Stimulated activated CD4-positive, alpha-beta T cell treated with anti-CD3 and anti-CD28 coated beads, Interleukin-2, amount 100 ng/mL, for 48 hours (primary cell): ENCODE data around the gene GADD45GIP1.
"Not testable (repeated sequence)": the region's sequence is repeated elsewhere in the genome, so short reads cannot be mapped to it uniquely, and the experiment has no call there.

Source experiments
- DNase-seq, 2 donors: peaks; one replicate each; pipeline ENCODE4 v3.0.0-alpha.2; 2020

The GADD45GIP1 gene

DNA sequence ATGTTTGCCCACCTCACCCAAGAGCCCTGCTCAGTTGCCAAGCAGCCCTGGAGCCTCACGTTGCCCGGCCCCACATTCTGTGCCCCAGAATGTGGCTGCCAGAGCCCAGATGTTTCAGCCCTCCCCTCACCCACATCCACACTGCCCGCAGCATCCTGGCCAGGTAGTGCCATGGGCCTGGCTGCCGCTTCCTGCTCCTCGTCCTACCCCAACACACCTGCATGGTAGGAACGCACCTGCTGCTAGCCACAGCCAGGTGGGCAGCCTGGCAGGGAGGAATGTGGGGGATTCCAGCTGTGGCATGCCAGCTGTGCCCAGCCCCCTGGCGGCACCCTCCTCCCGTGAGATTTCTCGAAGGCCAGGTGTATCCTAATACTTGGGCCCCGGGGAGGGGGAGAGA, 30.8 kb upstream of the GADD45GIP1 start:
- no peak for DNase-seq

DNA sequence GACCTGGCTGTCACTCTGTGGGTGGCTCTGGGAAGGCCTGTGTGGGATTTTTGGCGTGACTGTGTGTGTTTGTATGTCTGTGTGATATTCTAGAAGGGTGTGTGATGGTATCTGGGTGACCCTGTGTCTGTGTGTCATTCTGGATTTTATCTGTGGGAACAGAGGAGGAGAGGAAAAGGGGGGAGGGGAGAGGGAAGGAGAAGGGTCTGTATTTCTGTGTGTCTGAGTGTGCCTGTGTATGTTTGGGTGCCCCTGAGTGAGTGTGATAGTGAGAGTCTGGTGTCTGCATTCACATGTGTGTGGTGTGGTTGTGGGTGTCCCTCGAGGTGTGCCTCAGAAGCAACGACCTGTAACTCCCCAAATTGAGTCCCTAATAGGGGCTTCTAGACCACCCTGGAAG, 30.2 kb upstream of the GADD45GIP1 start:
- no peak for DNase-seq

DNA sequence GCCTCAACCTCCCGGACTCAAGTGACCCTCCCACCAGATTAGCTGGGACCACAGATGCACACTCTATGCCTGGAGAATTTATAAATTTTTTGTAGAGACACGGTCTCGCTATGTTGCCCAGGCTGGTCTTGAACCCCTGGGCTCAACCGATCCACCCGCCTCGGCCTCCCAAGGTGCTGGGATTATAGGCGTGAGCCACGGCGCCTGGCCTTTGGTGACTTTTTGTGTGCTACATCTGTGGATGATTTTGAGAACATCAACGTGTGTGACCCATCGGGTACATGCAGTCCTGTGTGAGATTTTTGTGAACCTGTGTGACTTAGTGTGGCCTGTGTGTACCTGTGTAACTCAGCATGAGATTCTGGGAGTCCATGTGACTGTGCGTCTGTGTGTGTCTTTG, 29.7 kb upstream of the GADD45GIP1 start:
- no peak for DNase-seq

DNA sequence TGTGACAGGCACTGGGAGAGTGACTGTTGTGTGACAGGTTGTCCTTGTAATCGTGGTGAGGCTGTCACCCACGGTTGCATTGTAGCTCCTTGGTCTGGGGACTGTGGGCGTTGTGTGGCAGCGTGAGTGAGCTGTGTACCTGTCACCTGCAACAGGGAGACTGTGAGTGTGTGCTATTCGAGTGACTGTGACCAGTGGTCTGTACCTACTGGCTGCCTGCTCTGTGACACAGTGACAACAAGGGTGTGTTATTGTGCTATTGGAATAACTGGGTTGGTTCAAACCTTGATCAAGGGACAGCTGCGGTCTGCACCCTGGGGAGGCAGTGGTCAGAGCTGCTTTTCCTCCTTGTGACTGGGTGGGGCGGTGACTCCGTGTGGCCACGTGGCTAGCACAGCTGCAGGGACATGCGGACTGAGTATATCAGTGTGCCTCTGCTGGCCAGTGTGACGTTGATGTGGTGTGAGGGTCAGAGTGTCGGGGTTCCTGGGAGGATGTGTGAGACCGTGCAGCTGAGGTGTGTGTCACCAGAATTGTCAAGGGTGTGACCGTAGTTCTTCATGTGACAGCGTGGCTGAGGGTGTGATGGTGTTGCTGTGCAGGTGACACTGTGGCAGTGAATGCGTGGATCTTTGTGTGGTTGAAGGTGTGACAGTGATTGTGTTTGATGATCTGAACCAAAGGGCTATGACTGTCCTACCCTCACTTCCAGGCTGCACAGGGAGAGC, 28.2 kb upstream of the GADD45GIP1 start:
- no peak for DNase-seq

DNA sequence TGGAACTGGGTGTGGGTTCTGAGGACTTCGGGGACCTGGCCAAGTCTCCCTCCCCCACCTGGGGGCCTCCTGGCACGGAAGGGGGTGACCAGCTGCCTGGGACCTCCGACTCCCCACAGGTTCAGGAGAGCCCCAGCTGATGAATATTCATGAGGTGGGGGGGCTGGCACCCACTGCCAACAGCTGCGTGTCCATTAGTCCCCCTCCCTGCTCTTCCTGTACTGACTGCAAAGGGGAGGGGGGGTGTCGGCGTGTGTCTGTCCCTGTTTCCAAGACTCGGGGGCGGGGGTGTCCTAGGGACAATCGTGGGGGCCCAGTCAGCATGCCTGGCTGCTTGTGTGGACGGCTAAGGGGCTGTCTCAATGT, 27.6 kb upstream of the GADD45GIP1 start:
- DNase-seq = no peak

DNA sequence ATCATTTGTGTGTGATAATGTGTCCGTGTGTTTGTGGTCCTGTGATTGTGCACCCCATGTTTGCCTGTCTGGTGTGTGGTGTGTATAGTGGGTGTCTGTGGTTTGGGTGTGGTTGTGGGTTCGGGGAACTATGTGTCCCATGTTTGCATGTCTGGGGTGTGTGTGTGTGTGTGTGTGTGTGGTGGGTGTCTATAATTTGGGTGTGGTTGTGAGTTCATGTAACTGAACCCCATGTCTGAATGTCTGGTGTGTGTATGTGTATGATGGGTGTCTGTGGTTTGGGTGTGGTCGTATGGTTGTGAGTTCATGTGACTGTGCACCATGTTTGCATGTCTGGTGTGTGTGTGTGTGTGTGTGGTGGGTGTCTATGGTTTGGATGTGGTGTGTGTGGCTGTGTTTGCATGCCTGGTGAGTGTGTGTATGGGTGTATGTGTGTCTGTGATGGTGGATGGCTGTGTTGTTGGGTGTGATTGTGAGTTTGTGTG, 27.2 kb upstream of the GADD45GIP1 start:
- no peak for DNase-seq

DNA sequence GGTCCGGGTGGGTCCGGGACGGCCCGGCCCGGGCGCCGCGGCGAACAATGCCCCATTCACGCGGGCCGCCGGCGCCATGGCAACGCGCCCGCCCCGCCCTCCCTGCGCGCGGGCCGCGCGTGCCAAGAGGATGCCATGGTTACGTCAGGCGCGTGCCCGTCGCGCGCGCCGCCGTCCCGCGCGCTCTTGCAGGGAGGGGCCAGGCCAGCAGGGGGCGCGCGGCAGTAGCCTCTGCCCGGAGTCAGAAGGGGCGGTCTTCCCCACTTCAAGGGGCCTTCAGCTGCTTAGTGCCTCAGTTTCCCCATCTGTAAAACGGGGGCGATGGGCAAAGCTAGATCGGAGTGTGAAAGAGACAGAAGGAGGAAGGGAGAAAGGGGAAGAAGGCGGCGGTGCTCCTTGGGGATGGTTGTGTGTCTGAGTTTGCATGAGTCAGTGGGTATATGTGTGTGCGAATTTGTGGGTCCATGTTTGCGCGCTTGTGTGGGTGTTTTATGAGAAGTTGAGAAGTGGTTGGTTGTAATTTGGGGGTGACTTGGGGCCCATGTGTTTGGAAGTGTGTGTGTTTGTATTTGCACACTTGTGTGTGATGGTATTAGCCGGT, 26.6 kb upstream of the GADD45GIP1 start:
- DNase-seq = peak; percentile 86 to 88

DNA sequence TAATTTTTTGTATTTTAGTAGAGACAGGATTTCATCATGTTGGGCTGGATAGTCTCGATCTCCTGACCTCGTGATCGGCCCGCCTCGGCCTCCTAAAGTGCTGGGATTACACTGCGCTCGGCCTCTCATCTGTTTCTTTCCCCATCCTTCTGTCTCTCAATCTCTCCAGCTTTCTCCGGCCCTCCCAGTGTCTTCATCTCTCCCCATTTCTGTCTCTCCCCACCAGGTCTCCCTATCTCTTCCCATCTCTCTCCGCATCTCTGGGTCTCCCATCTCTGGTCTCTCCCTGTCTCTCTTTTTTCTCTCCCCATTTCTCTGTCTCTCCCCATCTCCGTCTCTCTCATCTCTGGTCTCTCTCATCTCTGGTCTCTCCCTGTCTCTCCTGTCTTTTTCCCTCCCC, 26.1 kb upstream of the GADD45GIP1 start:
- no peak for DNase-seq

DNA sequence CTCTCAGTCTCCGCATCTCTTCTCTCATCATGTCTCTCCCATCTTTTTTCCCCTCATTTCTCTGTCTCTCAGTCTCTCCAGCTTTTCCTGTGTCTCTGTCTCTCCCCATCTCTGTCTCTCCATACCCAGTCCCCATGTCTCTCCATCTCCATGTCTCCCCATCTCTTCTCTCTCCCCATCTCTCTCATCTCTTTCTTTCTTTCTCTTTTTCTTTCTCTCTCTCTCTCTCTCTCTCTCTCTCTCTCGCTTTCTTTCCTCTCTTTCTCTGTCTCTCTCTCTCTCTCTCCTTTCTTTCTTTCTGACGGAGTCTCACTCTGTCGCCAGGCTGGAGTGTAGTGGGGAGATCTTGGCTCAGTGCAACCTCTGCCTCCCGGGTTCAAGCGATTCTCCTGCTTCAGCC, 25.6 kb upstream of the GADD45GIP1 start:
- no peak for DNase-seq

DNA sequence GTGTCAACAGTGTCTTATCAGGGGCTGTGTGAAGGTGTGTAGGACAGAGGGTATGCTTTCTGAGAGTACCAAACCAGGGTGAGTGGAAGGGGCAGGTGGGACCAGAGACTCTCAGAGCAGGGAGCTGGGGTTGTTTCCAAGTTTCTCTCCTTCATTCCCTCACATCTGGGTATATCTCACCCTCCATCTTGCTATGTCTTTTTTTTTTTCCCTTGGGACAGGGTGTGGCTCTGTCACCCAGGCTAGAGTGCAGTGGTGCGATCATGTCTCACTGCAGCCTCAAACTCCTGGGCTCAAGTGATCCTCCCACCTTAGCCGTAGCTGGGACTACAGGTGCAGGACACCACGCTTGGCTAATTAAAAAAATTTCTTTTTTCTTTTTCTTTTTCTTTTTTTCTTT, 23.0 kb upstream of the GADD45GIP1 start:
- no peak for DNase-seq

DNA sequence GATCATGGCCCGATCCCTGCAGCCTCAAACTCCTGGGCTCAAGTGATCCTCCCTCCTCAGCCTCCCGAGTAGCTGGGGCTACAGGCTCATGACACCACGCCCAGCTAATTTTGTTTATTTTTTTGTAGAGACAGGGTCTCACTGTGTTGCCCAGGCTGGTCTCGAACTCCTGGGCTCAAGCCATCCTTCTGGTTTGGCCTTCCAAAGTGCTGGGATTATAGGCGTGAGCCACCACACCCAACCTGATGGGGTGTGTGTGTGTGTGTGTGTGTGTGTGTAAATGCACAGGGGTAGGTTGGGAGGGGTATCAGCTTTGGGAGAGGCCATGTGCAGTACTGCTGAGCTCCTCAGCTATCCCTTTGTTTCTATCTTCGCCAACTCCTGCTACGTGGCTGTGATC, 19.1 kb upstream of the GADD45GIP1 start:
- DNase-seq = not testable (repeated sequence)

DNA sequence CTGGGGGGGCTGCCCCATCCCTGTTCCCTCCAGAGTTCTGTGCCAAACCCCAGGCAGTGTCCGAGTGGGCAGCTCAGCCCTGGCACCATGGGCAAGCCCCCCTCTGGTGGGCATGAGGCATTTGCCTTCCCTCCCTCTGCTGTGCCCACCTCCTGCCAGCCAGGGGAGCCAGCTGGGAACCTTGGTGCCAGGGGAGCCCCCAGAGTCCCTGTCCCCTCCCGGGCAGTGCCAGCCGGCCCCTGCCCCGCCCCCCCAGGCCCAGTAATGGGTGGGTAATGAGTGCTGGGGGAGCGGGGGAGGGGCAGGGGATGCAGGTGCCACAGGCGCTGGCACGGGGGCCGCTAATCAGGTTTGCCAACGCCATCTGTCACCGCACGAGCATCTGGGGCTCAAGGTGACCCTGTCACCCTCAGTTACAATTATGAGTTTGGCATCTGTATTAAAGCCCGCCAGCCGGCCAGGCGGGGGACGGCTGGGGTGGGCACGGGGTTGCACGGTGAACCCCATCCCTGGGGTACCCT, 18.3 kb upstream of the GADD45GIP1 start:
- no peak for DNase-seq

DNA sequence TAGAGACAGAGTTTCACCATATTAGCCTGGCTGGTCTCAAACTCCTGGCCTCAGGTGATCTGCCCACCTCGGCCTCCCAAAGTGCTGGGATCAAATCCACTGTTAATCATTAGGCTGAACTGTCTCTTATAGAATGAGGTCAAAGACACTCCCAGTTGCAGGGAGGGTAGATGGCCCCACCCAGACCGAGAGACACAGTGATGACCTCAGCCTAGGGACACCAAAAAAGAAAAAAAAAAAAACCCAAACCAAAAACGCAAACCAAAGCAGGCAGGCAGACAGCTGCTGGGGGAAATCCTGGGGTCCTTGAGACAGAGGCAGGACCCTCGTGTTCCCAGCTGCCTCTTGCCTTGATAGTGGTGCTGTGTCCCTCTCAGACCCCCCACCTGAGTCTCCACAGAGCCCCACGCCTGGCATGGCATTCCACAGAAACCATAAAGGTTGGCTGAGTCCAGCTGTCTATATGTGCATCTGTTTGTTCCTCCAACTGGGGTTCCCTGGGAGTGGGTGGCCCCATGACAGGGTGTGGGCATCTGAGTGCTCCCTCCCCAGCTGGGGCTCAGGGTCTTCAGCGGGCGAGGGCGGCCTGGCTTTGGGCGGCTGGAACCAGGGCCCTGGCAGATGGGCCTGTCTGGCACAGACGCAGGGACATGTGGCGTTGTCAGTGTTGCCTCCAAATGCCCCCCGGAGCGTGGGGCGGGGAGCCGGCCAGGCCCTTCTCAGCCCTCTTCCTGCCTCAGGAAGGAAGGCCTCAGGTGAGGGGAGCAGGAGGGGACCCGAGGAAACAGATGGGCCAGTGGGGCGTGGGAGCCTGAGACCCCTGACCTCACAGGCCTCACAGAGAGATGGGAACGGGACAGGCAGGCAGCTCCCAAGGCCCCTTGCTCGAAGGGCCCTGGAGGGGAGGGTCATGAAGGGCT, 17.5 kb upstream of the GADD45GIP1 start:
- no peak for DNase-seq

DNA sequence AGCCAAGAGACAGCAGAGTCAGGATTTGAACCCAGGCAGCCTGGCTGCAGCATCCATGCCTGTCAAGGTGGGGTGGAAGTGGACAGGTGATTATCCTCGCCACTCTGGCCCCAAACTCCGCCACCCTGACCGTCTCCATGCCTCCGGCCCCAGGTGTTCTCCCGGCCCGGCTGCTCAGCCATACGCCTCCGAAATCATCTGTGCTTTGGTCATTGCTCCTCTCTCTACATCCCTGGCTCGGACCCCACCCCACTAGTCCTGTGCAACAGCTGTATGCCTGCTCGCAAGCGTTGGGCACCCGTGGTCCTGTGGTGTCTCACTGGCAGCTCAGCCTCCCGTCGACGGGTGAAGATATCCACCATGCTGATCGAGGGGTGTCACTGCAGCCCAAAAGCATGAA, 16.2 kb upstream of the GADD45GIP1 start:
- no peak for DNase-seq

DNA sequence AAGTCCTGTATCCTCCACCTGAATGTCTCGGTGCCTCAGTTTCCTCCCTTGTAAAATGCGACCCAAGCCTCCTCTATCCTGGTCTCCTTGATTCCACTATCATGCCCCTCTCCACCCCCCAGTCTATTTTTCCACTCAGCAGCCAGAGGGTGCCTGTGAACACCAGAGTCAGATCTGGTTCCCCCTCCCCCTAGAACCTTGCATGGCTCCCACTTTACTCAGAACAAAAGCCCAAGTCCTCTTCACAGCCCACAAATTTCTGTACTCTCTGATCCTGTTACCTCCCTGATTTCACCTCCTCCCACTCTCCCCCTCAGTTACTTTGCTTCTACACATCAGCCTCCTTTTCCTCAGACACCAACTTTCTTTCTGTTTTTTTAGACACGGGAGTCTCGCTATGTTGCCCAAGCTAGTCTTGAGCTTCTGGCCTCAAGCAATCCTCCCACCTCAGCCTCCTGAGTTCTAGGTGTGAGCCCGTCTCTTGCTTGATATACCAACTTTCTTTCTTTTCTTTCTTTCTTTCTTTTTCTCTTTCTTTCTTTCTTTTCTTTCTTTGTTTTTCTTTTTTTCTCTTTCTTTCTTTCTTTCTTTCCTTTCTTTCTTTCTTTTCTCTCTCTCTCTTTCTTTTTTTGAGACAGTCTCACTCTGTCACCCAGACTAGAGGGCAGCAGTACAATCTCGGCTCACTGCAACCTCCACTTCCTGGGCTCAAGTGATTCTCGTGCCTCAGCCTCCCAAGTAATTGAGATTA, 13.2 kb upstream of the GADD45GIP1 start:
- DNase-seq = no peak

DNA sequence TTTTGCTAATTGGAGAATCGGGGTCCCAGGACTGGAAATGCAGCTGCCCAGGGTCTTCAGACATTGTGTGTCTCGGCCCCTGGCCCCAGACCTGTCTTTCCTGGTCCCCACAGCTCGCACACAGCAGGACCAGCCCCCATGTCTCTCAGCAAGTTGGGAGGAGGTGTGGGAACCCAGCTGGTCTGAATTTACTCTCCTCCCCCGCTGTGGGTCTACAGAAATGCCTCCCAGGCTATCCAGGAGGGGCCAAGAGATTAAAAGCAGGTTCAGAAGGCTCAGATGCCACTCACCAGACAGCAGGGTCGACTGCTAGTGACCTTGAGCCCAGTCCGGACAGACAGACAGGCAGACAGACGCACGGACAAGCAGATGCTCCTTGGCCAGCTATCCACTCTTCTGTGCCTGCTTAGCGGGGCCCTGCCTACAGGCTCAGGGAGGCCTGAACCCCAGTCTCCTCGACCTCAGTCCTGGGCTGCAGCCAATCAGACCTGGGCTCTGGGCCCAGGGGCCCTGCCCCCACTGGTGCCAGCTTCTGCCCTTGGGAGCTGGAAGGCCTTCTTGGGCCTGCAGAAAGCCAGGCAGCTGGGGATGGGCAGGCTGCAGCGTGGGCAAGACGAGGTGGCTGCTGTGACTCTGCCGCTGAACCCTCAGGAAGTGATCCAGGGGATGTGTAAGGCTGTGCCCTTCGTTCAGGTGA, 12.4 kb upstream of the GADD45GIP1 start, which contains the start of gene DAND5:
Gene DAND5 (plus strand): TSS at position 285 of the 697 bp plus-strand sequence. CDS start 85 bp downstream, at position 370.
- DNase-seq = no peak

DNA sequence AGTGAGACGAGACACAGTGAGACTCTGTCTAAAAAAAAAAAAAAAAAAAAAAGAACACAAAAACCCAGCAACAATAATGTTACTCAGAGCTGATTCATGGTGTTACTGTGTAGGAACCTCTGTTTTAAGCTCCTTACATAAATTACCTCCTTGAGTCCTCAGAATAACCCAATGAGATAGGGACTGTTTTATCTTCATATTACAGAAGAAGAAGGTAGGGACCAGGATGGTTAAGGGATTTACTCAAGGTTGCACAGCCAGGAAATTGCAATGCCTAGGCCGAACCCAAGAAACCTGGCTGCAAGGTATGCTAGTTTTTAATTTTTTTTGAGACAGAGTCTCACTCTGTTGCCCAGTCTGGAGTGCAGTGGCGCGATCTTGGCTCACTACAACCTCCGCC, 10.9 kb upstream of the GADD45GIP1 start:
- no peak for DNase-seq

DNA sequence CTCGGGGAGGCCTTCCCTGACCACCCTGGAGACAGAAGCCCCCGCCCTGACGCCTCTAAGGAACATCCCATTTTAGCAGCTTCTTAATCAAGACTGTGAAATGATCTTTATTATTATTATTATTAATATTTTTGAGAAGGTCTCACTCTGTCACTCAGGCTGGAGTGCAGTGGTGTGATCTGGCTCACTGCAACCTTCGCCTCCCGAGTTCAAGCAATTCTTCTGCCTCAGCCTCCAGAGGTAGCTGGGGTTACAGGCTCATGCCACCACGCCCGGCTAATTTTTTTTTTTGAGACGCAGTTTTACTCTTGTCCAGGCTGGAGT, 8.8 kb upstream of the GADD45GIP1 start:
- no peak for DNase-seq

DNA sequence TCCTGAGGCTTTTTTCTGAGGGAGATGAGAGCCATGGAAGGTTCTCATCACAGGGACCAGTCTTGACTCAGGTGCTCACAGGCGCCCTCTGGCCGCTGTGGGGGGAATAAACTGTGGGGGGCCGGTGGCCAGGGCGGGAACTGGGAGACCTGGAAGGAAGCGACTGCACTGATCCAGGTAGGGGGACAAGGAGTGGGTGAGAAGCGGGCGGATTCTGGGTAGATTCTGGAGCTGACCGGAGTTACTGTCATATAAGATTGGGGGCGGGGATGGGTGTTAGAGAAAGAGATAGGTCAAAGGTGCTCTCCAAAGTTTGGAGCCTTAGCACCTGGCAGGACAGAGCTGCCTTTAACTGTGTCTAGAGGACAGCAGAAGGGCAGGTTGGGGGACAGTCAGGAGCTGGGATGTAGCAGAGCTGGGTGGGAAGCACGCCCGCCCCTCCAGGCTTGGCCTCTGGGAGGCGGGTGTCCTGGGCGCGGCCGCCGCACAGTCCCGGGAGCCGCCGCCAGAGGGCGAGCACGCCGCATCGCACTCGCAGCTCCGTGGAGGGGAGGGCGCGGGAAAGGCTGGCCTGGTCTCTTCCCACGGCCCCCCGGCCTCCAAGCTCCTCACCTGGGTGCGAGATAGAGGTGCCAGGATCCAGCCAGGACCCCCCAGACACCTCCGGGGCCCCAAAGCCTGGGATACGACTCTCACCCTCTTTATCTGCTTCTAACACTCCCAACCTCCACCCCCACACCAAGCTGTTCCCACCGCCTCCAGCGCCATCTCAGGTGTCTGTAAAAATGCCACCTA, 8.2 kb upstream of the GADD45GIP1 start:
- DNase-seq = peak; percentile 88 to 90

DNA sequence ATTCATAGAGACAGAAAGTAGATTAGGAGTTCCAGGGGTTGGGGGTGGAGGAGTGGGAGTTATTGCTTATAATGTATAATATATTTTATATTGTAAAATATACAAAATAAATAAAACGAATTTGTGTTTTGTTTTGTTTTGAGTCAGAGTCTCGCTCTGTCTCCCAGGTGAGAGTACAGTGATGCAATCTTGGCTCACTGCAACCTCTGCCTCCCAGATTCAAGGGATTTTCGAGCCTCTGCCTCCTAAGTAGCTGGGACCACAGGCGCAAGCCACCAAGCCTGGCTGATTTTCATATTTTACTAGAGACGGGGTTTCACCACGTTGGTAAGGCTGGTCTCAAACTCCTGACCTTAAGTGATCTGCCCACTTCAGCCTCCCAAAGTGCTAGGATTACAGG, 2.5 kb upstream of the GADD45GIP1 start:
- DNase-seq = no peak

DNA sequence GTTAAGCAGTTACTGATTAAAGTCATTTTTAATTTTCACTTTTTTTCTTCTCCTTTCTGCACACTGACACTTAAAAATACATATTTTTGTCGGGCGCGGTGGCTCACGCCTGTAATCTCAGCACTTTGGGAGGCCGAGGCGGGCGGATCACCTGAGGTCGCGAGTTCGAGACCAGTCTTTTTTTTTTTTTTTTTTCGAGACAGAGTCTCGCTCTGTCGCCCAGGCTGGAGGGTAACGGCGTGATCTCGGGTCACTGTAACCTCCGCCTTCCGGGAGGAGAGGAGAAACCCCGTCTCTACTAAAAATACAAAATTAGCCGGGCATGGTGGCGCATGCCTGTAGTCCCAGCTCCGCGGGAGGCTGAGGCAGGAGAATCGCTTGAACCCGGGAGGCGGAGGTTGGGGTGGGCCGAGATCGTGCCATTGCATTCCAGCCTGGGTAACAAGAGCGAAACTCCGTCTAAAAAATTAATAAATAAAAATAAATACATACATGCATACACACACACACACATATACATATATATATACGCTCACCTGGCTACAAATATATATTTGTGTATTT, 448 bp upstream of the GADD45GIP1 start:
- DNase-seq = not testable (repeated sequence)
